ENCODE data around the gene ELMOD1. TPM values are rescaled to one million over a fixed set of nuclear protein-coding genes. Genes with fewer than 3 reads are reported as not detected.
"Not testable (repeated sequence)": the region's sequence is repeated elsewhere in the genome, so short reads cannot be mapped to it uniquely, and the experiment has no call there.

The ELMOD1 gene
- total and polyA plus RNA-seq, 2 donors: 0.05 to 0.34 TPM

DNA sequence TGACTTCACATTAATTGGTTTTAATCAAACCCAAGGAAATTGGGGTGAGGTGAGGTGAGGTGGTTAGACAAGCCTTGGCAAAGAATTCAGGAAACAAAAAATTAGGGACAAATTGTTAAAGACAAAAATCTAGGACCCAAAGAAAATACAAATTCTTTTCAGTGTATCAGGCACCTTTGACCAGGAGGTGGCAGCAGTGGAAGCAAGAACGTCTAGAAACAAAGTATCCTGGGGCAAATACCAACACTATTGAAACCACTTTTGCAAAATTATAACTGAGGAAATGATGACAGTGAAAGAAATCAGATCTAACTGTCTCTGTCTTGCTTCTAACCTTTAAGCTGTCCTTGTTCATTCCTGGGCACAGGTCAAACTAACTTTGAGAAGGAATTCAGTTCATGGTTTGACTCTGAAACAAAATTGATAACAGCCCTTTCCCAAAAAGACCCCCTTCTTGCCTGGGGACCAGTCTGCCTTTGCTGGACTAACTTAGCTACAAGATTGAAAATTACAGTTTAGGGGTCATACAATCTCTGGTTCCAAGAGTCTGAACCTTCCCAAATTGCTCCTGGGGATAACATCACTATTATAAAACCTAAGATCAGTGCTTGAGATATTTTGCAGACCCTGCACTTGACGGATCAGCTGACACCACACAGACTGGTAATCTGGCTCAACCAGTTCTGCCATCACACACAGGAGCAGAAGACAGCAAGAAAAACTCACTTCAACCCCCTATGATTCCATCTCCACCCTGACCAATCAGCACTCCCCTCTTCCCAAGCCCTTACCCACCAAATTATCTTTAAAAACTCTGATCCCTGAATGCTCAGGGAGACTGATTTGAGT is 14.2 kb upstream of the ELMOD1 start:
- H3K27me3 ChIP-seq (ENCODE audit: control insufficient read depth in 2 of 2, insufficient read depth in 1 of 2, low read length in 1 of 2); H3K36me3 ChIP-seq (ENCODE audit: control insufficient read depth in 2 of 2, insufficient read depth in 2 of 2, low read length in 1 of 2); H3K4me1 ChIP-seq (ENCODE audit: control insufficient read depth in 2 of 2, insufficient read depth in 2 of 2, low read length in 2 of 2); H3K4me3 ChIP-seq (ENCODE audit: low read length in 2 of 2); H3K27ac ChIP-seq (ENCODE audit: low read depth in 1 of 2, low read length in 1 of 2); H3K9me3 ChIP-seq (ENCODE audit: control insufficient read depth in 2 of 2, insufficient read depth in 1 of 2, low read length in 1 of 2): not testable (repeated sequence)
- DNase-seq (ENCODE audit: low read depth in 6 of 9, low spot score in 9 of 9): peak in 3 of 9 donors; percentile 18 to 45 (median 31)
- WGBS: 47% methylated on average over 2 of the region's 2 CpGs

DNA sequence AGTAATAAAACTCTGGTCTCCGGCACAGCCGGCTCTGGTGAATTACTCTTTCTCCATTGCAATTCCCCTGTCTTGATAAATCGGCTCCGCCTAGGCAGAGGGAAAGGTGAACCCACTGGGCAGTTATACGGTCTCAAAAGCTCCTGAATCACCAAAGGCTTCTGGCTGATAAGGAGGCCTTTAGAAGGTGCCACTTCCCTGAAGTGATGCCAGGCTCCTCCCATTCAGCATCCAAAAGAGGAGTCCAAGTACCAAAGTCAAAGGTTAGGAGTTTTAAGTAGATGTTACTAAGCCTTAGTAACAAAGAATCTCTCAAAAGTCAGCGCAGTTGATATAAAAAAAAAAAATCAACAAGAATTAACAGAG is 13.6 kb upstream of the ELMOD1 start:
- Histone ChIP-seq H3K27me3 (ENCODE audit: control insufficient read depth in 2 of 2, insufficient read depth in 1 of 2, low read length in 1 of 2) (no peaks in the 10 kb centered on the region), H3K4me1 (ENCODE audit: control insufficient read depth in 2 of 2, insufficient read depth in 2 of 2, low read length in 2 of 2) (no peaks in the 10 kb centered on the region), H3K36me3 (ENCODE audit: control insufficient read depth in 2 of 2, insufficient read depth in 2 of 2, low read length in 1 of 2) (no peaks in the 10 kb centered on the region), H3K4me3 (ENCODE audit: low read length in 2 of 2) (no peak overlapping the region), H3K27ac (ENCODE audit: low read depth in 1 of 2, low read length in 1 of 2) (no peak overlapping the region), H3K9me3 (ENCODE audit: control insufficient read depth in 2 of 2, insufficient read depth in 1 of 2, low read length in 1 of 2) (no peaks in the 10 kb centered on the region)
- DNase-seq (ENCODE audit: low read depth in 6 of 9, low spot score in 9 of 9): no peak
- WGBS: 87% methylated on average over 6 of the region's 6 CpGs

DNA sequence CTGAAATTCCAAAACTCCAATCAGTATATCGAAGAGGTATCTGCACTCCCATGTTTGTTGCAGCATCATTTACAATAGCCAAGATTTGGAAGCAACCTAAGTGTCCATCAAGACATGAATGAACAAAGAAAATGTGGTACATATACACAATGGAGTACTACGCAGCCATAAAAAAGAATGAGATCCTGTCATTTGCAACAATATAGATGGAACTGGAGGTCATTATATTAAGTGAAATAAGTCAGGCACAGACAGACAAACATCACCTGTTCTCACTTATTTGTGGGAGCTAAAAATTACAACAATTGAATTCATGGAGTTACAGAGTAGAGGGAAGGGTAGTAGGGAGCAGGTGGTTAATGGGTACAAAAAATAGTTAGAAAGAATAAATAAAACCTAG is 11.8 kb upstream of the ELMOD1 start:
- not testable (repeated sequence) for H3K27ac ChIP-seq (ENCODE audit: low read depth in 1 of 2, low read length in 1 of 2); H3K4me1 ChIP-seq (ENCODE audit: control insufficient read depth in 2 of 2, insufficient read depth in 2 of 2, low read length in 2 of 2); H3K36me3 ChIP-seq (ENCODE audit: control insufficient read depth in 2 of 2, insufficient read depth in 2 of 2, low read length in 1 of 2); DNase-seq (ENCODE audit: low read depth in 6 of 9, low spot score in 9 of 9); H3K27me3 ChIP-seq (ENCODE audit: control insufficient read depth in 2 of 2, insufficient read depth in 1 of 2, low read length in 1 of 2); H3K9me3 ChIP-seq (ENCODE audit: control insufficient read depth in 2 of 2, insufficient read depth in 1 of 2, low read length in 1 of 2); H3K4me3 ChIP-seq (ENCODE audit: low read length in 2 of 2)
- 98% methylated on average over 2 of the region's 2 CpGs for WGBS

DNA sequence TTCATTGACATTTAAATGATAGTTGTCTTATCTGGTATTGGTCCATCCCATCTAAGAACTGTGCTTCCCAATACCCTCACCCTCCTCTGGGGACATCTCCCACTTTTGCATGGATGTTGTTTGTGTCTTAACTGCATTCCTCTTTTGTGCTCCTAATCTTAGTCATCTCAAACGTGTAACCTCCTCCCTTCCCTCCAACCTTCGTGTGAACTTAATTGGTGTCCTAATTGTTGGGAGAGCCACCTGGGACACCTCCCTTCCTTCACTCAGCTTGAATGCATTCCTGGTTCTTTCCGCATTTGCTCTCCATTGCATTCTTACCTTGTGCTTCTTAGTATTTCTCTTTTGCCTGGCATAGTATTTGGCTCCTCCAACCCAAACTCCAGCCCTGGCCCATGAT is 9.8 kb upstream of the ELMOD1 start:
- H3K27ac ChIP-seq (ENCODE audit: low read depth in 1 of 2, low read length in 1 of 2): no peak overlapping the region
- WGBS: 56% methylated on average over 3 of the region's 3 CpGs
- H3K36me3 ChIP-seq (ENCODE audit: control insufficient read depth in 2 of 2, insufficient read depth in 2 of 2, low read length in 1 of 2): no peaks in the 10 kb centered on the region
- no peaks in the 10 kb centered on the region for H3K27me3 ChIP-seq (ENCODE audit: control insufficient read depth in 2 of 2, insufficient read depth in 1 of 2, low read length in 1 of 2)
- no peaks in the 10 kb centered on the region for H3K4me1 ChIP-seq (ENCODE audit: control insufficient read depth in 2 of 2, insufficient read depth in 2 of 2, low read length in 2 of 2)
- no peak for DNase-seq (ENCODE audit: low read depth in 6 of 9, low spot score in 9 of 9)
- no peaks in the 10 kb centered on the region for H3K9me3 ChIP-seq (ENCODE audit: control insufficient read depth in 2 of 2, insufficient read depth in 1 of 2, low read length in 1 of 2)
- no peak overlapping the region for H3K4me3 ChIP-seq (ENCODE audit: low read length in 2 of 2)

DNA sequence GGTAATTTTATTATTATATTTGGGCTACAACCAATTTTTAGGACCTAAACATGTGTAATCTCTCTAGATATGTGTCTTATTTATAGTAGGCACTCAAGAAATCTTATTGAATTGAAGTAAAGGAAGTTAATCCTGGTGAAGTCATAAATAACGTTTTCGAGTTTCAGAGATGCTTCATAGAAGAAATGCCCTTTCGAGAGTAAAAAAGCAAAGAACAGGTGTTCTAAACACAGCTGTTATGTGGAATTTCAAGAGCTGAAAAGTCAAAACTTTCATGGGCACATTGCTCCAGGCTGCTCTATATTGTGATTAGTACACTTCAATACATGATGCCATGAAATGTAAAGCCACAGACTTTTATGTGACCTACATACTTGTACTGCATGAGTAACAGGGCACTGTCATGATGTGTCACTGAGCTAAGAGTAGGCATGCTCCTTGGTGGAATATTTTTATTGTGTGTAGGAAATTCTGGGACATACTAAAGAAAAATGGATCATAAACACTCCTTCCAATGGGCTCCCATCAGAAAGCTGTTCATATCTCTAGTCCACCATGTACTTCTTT is 7.2 kb upstream of the ELMOD1 start:
- Histone ChIP-seq H3K27me3 (ENCODE audit: control insufficient read depth in 2 of 2, insufficient read depth in 1 of 2, low read length in 1 of 2) (peaks cover 7 to 20% of the 10 kb centered on the region in 2 donors), H3K9me3 (ENCODE audit: control insufficient read depth in 2 of 2, insufficient read depth in 1 of 2, low read length in 1 of 2) (no peaks in the 10 kb centered on the region), H3K4me1 (ENCODE audit: control insufficient read depth in 2 of 2, insufficient read depth in 2 of 2, low read length in 2 of 2) (no peaks in the 10 kb centered on the region), H3K27ac (ENCODE audit: low read depth in 1 of 2, low read length in 1 of 2) (no peak overlapping the region), H3K4me3 (ENCODE audit: low read length in 2 of 2) (no peak overlapping the region), H3K36me3 (ENCODE audit: control insufficient read depth in 2 of 2, insufficient read depth in 2 of 2, low read length in 1 of 2) (no peaks in the 10 kb centered on the region)
- 60% methylated on average over 3 of the region's 3 CpGs for WGBS
- DNase-seq (ENCODE audit: low read depth in 6 of 9, low spot score in 9 of 9): no peak

DNA sequence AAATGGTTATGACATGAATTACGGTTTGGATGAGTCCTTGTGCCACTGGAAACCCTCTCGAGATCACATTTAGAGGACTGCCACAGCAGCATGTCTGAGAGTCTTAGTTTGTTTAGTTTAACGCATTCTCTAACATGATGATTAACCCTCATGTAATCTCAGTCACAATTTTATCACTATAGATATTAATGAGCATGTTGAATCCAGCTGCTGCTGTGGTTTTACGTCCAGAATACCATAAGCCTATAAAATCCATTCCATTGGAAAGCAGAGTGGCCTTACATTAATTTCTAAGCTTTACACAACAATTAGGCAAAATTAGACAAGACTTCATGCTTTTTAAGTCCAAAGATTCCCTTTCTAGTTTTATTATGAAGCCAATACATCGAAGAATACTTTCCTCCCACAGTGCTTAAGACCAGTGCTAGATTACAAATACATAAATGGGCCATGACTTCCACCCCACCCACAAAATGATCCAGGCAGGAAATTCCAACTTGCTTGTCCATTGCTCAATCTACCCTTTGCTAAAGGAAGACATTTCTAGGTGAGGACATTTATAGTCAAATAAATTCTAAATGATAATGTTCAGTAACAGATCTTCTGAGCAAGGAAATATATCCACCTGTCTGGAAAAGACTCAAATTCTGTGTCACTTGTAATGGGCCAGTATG is 3.5 kb upstream of the ELMOD1 start:
- Histone ChIP-seq H3K4me1 (ENCODE audit: control insufficient read depth in 2 of 2, insufficient read depth in 2 of 2, low read length in 2 of 2) (peaks cover 0 to 10% of the 10 kb centered on the region in 2 donors), H3K27me3 (ENCODE audit: control insufficient read depth in 2 of 2, insufficient read depth in 1 of 2, low read length in 1 of 2) (peaks cover 26 to 56% of the 10 kb centered on the region in 2 donors), H3K36me3 (ENCODE audit: control insufficient read depth in 2 of 2, insufficient read depth in 2 of 2, low read length in 1 of 2) (no peaks in the 10 kb centered on the region), H3K4me3 (ENCODE audit: low read length in 2 of 2) (no peak overlapping the region), H3K27ac (ENCODE audit: low read depth in 1 of 2, low read length in 1 of 2) (no peak overlapping the region), H3K9me3 (ENCODE audit: control insufficient read depth in 2 of 2, insufficient read depth in 1 of 2, low read length in 1 of 2) (no peaks in the 10 kb centered on the region)
- no peak for DNase-seq (ENCODE audit: low read depth in 6 of 9, low spot score in 9 of 9)
- 91% methylated on average over 5 of the region's 5 CpGs for WGBS

DNA sequence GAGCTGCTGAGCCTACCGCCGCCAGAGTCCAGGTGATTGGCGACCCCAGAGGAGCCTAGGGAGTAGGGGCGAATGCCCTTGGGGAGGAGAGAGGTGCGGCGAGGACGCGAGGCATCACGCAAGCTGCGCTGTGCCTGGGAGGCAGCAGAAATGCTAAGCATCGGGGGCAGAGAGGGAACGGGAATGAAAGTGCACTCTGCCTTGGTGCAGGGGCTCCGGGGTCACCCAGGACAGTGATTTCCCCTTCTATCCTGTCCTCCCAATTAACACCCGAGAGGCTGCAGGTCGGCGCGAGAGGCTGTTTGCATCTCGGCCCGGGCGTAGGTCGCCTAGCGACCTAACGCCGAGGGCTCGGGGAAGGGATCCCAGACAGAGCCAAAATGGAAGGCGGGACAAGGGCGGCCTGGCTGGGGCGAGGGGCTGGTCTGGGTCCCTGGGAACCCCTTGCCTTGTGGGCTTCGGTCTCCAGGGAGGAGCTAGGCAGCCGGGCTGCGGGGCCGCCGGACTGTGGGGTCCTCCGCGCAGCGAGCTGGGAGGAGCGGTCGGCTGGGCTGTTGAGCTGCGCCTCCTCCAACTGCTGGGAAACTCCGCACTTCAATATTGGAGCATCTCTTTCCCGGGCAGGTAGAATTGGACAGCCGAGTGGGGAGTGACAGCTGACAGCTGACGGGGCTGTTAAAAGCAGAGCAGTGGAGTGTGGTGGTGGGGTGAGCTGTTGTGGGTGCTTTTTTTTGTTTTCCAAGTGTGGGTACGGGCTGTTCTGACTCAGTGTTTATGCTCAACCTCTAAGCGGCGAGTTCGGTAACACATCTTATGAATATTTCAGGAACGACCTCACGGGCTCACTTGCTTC is 657 bp downstream of the ELMOD1 start:
- Histone ChIP-seq H3K36me3 (ENCODE audit: control insufficient read depth in 2 of 2, insufficient read depth in 2 of 2, low read length in 1 of 2) (no peaks in the 10 kb centered on the region), H3K27ac (ENCODE audit: low read depth in 1 of 2, low read length in 1 of 2) (no peak overlapping the region), H3K4me1 (ENCODE audit: control insufficient read depth in 2 of 2, insufficient read depth in 2 of 2, low read length in 2 of 2) (peaks cover 0 to 10% of the 10 kb centered on the region in 2 donors), H3K4me3 (ENCODE audit: low read length in 2 of 2) (peak overlapping the region; percentile 6 to 46), H3K9me3 (ENCODE audit: control insufficient read depth in 2 of 2, insufficient read depth in 1 of 2, low read length in 1 of 2) (no peaks in the 10 kb centered on the region), H3K27me3 (ENCODE audit: control insufficient read depth in 2 of 2, insufficient read depth in 1 of 2, low read length in 1 of 2) (peaks cover 31 to 82% of the 10 kb centered on the region in 2 donors)
- DNase-seq (ENCODE audit: low read depth in 6 of 9, low spot score in 9 of 9): no peak
- WGBS: 3% methylated on average over 49 of the region's 49 CpGs

DNA sequence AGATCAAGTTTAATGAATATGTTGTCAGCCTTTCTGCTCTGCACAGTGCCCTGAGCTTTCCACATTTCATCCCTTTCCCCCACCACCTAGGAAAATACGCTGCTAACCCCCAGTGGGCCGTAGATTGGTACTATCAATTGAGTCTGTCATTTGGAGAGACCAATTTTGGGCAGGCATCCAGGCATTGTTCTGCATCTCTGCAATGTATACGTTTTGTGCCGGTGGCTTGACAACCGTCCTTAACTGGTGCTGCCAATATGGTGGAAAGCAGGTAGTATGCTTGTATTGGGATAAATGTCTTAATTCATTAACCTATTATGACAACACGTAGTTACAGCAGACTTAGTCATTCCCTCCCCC is 1.3 kb downstream of the ELMOD1 start:
- Histone ChIP-seq H3K4me1 (ENCODE audit: control insufficient read depth in 2 of 2, insufficient read depth in 2 of 2, low read length in 2 of 2) (peaks cover 0 to 10% of the 10 kb centered on the region in 2 donors), H3K36me3 (ENCODE audit: control insufficient read depth in 2 of 2, insufficient read depth in 2 of 2, low read length in 1 of 2) (no peaks in the 10 kb centered on the region), H3K27me3 (ENCODE audit: control insufficient read depth in 2 of 2, insufficient read depth in 1 of 2, low read length in 1 of 2) (peaks cover 31 to 78% of the 10 kb centered on the region in 2 donors), H3K9me3 (ENCODE audit: control insufficient read depth in 2 of 2, insufficient read depth in 1 of 2, low read length in 1 of 2) (no peaks in the 10 kb centered on the region), H3K27ac (ENCODE audit: low read depth in 1 of 2, low read length in 1 of 2) (no peak overlapping the region), H3K4me3 (ENCODE audit: low read length in 2 of 2) (no peak overlapping the region)
- no peak for DNase-seq (ENCODE audit: low read depth in 6 of 9, low spot score in 9 of 9)
- WGBS: 12% methylated on average over 6 of the region's 6 CpGs

Measured in thymus (tissue), 11 donors.